ENCODE results near the gene MYO3B.

GRCh38 chr2:170284205-170284604 is 106.3 kb downstream of the MYO3B start:
- no peak for TF ChIP-seq POLR2A (IDR thresholded peaks at IDR 0.05; ENCODE audit: extremely low read depth, insufficient read length)
- TF ChIP-seq, protein P1, sequence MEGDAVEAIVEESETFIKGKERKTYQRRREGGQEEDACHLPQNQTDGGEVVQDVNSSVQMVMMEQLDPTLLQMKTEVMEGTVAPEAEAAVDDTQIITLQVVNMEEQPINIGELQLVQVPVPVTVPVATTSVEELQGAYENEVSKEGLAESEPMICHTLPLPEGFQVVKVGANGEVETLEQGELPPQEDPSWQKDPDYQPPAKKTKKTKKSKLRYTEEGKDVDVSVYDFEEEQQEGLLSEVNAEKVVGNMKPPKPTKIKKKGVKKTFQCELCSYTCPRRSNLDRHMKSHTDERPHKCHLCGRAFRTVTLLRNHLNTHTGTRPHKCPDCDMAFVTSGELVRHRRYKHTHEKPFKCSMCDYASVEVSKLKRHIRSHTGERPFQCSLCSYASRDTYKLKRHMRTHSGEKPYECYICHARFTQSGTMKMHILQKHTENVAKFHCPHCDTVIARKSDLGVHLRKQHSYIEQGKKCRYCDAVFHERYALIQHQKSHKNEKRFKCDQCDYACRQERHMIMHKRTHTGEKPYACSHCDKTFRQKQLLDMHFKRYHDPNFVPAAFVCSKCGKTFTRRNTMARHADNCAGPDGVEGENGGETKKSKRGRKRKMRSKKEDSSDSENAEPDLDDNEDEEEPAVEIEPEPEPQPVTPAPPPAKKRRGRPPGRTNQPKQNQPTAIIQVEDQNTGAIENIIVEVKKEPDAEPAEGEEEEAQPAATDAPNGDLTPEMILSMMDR (IDR thresholded peaks at IDR 0.05; ENCODE audit: low read depth, low read length) = no peak

Data from NB4 (cell line).